ENCODE data around the gene AMPH. TPM values are rescaled to one million over a fixed set of nuclear protein-coding genes. Genes with fewer than 3 reads are reported as not detected.

AMPH gene
- total and polyA plus RNA-seq, 2 of the 4 experiments (the other 2 are of a cell fraction) = 3.9 to 4.8 TPM

GRCh38 chr7:38539477-38540081 lies 91.6 kb downstream of the AMPH start:
- Histone ChIP-seq H3K9me1 (ENCODE audit: insufficient read depth, low read length) (no peaks in the 10 kb centered on the region), H3K4me1 (ENCODE audit: control insufficient read depth, insufficient read depth, low read length) (no peaks in the 10 kb centered on the region; the same call in 1 of the 2 replicates), H4K20me1 (ENCODE audit: insufficient read depth, low read length) (no peaks in the 10 kb centered on the region), H3K9me3 (ENCODE audit: control insufficient read depth, insufficient read depth, low read length) (no peaks in the 10 kb centered on the region), H3K27me3 (ENCODE audit: control insufficient read depth, insufficient read depth, low read length) (no peaks in the 10 kb centered on the region), H2BK5ac (ENCODE audit: low read depth, low read length, poor library complexity, severe bottlenecking) (no peak overlapping the region), H2AK9ac (replicated peaks; ENCODE audit: low read depth, low read length, poor library complexity) (no peak overlapping the region), H2BK120ac (ENCODE audit: low read depth, low read length) (no peak overlapping the region), H2BK15ac (ENCODE audit: low read depth, low read length) (no peak overlapping the region), H3K14ac (replicated peaks; ENCODE audit: low read depth, low read length) (no peak overlapping the region), H3K56ac (ENCODE audit: extremely low read depth, insufficient read depth, low read length) (no peak overlapping the region), H3K4me3 (ENCODE audit: insufficient read depth, low read depth, low read length) (no peak overlapping the region), H2BK20ac (ENCODE audit: low read depth, low read length) (no peak overlapping the region), H4K8ac (ENCODE audit: low read depth in 2 of 2, low read length in 2 of 2) (no peak overlapping the region), H3K36me3 (ENCODE audit: control insufficient read depth, insufficient read depth, low read length) (no peaks in the 10 kb centered on the region), H4K91ac (ENCODE audit: insufficient read depth, low read depth, low read length) (no peak overlapping the region), H3K9ac (ENCODE audit: low read depth, low read length) (no peak overlapping the region), H3K23ac (ENCODE audit: low read depth, low read length) (no peak overlapping the region), H4K5ac (ENCODE audit: low read depth, low read length) (no peak overlapping the region), H3K18ac (ENCODE audit: low read depth, low read length) (no peak overlapping the region), H3K27ac (ENCODE audit: insufficient read depth, low read length) (no peak overlapping the region), H2AFZ (replicated peaks; ENCODE audit: low read length, poor library complexity) (no peak overlapping the region), H3K4ac (ENCODE audit: low read depth, low read length) (no peak overlapping the region), H3K4me2 (ENCODE audit: low read depth, low read length) (no peak overlapping the region), H3K79me1 (ENCODE audit: low read depth in 1 of 2, low read length in 2 of 2) (no peaks in the 10 kb centered on the region), H2AK5ac (ENCODE audit: low read depth, low read length) (no peak overlapping the region)
- intact Hi-C loops (cut with micrococcal nuclease) (no loop called here), dilution Hi-C loops (cut with HindIII; ENCODE audit: low sequenced_read_pairs, unreplicated experiment) (no loop called here), in situ Hi-C loops (cut with MboI; ENCODE audit: low sequenced_read_pairs) (no loop called here)
- no TSS peak for BruUV-seq (replicated peaks)
- ChIA-PET POLR2A (ENCODE audit: unreplicated experiment) (no interaction called here), CTCF (no interaction called here)
- TF ChIP-seq CHD1 (IDR thresholded peaks at IDR 0.05; ENCODE audit: low read depth, low read length) (no peak), MAZ (IDR thresholded peaks at IDR 0.05; ENCODE audit: borderline replicate concordance, low read depth, low read length) (no peak), RCOR1 (IDR thresholded peaks at IDR 0.05; ENCODE audit: insufficient replicate concordance, low read length) (no peak), CEBPB (IDR thresholded peaks at IDR 0.05; ENCODE audit: low read depth, low read length) (no peak), USF2 (IDR thresholded peaks at IDR 0.05; ENCODE audit: low read depth, low read length) (no peak), FOS (IDR thresholded peaks at IDR 0.05; ENCODE audit: low read depth, low read length) (no peak), CTCF (conservative IDR thresholded peaks at IDR 0.05; ENCODE audit: low read depth, low read length) (no peak), RFX5 (IDR thresholded peaks at IDR 0.05; ENCODE audit: low read depth, low read length) (no peak), ELK1 (IDR thresholded peaks at IDR 0.05; ENCODE audit: borderline replicate concordance, low read depth, low read length) (no peak), RAD21 (IDR thresholded peaks at IDR 0.05; ENCODE audit: low read length) (no peak), MXI1 (IDR thresholded peaks at IDR 0.05; ENCODE audit: borderline replicate concordance, low read depth, low read length) (no peak), BHLHE40 (IDR thresholded peaks at IDR 0.05; ENCODE audit: low read depth, low read length) (no peak), POLR2A (IDR thresholded peaks at IDR 0.05; ENCODE audit: low read depth, low read length) (no peak), SMC3 (IDR thresholded peaks at IDR 0.05; ENCODE audit: low read depth, low read length) (no peak), NFE2L2 (IDR thresholded peaks at IDR 0.05; ENCODE audit: low read depth, low read length) (no peak), MAFK (IDR thresholded peaks at IDR 0.05; ENCODE audit: low read depth, low read length) (no peak)
- DNase-seq = no peak
- no peak for ATAC-seq (ENCODE audit: low read depth)
- WGBS, 2 experiments (ENCODE audit: extremely low coverage in 2 of 2, insufficient read length in 1 of 2) = no CpG with 5 or more reads among the region's 2 CpGs
